ENCODE data around the gene EPX.

EPX gene

GRCh38 chr17:58205936-58206335 is 13.4 kb downstream of the EPX start:
- no peak for DNase-seq (ENCODE audit: low read depth in 1 of 2, low spot score in 1 of 2)
- Histone ChIP-seq H3K27me3 (ENCODE audit: insufficient read depth, poor library complexity, severe bottlenecking) (no peaks in the 10 kb centered on the region), H3K27ac (replicated peaks) (no peak overlapping the region), H3K4me3 (replicated peaks; ENCODE audit: insufficient read depth, low read length) (no peak overlapping the region)
- TF ChIP-seq GABPA (IDR thresholded peaks at IDR 0.05; ENCODE audit: low read depth) (no peak), POLR2AphosphoS5 (IDR thresholded peaks at IDR 0.05; ENCODE audit: low read depth) (no peak), REST (IDR thresholded peaks at IDR 0.05; ENCODE audit: insufficient replicate concordance, low read depth) (no peak), SPI1 (IDR thresholded peaks at IDR 0.05; ENCODE audit: borderline replicate concordance, low read depth) (no peak), CTCF (IDR thresholded peaks at IDR 0.05; ENCODE audit: insufficient read depth, low read length) (no peak)

DNA sequence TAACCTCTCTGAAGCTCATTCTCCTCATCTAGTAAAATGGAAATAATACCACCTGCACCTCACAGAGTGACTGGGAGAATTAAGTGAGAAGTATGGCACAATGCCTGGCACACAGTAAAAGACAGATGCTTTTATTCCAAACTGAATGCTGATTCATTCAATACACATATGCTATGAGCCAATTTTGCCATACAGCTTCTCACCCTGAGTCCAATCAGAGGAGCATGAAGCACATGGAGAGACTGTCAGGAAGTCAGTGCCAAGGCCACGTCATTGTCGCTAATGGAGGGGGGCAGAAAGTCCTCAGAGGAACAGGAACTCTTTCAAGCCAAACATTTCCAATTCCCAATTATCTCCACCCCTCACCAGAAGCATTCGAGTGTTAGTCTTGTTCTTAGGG is 14.9 kb downstream of the EPX start:
- H3K4me3 ChIP-seq (replicated peaks; ENCODE audit: insufficient read depth, low read length): no peak overlapping the region
- H3K27me3 ChIP-seq (ENCODE audit: insufficient read depth, poor library complexity, severe bottlenecking): no peaks in the 10 kb centered on the region
- no peak for DNase-seq (ENCODE audit: low read depth in 1 of 2, low spot score in 1 of 2)
- TF ChIP-seq SPI1 (IDR thresholded peaks at IDR 0.05; ENCODE audit: borderline replicate concordance, low read depth) (no peak), GABPA (IDR thresholded peaks at IDR 0.05; ENCODE audit: low read depth) (no peak), REST (IDR thresholded peaks at IDR 0.05; ENCODE audit: insufficient replicate concordance, low read depth) (no peak), POLR2AphosphoS5 (IDR thresholded peaks at IDR 0.05; ENCODE audit: low read depth) (no peak), CTCF (IDR thresholded peaks at IDR 0.05; ENCODE audit: insufficient read depth, low read length) (no peak)
- H3K27ac ChIP-seq (replicated peaks): no peak overlapping the region

- DNase-seq (ENCODE audit: low read depth in 1 of 2, low spot score in 1 of 2): no peak
- H3K27ac ChIP-seq (replicated peaks): no peak overlapping the region
- TF ChIP-seq CTCF (IDR thresholded peaks at IDR 0.05; ENCODE audit: insufficient read depth, low read length) (no peak), REST (IDR thresholded peaks at IDR 0.05; ENCODE audit: insufficient replicate concordance, low read depth) (no peak), SPI1 (IDR thresholded peaks at IDR 0.05; ENCODE audit: borderline replicate concordance, low read depth) (no peak), GABPA (IDR thresholded peaks at IDR 0.05; ENCODE audit: low read depth) (no peak), POLR2AphosphoS5 (IDR thresholded peaks at IDR 0.05; ENCODE audit: low read depth) (no peak)
- no peak overlapping the region for H3K4me3 ChIP-seq (replicated peaks; ENCODE audit: insufficient read depth, low read length)
- no peaks in the 10 kb centered on the region for H3K27me3 ChIP-seq (ENCODE audit: insufficient read depth, poor library complexity, severe bottlenecking)
Measured at GRCh38 chr17:58208344-58208743, 15.8 kb downstream of the EPX start.
